ENCODE data around the gene OPCML.

OPCML gene

DNA sequence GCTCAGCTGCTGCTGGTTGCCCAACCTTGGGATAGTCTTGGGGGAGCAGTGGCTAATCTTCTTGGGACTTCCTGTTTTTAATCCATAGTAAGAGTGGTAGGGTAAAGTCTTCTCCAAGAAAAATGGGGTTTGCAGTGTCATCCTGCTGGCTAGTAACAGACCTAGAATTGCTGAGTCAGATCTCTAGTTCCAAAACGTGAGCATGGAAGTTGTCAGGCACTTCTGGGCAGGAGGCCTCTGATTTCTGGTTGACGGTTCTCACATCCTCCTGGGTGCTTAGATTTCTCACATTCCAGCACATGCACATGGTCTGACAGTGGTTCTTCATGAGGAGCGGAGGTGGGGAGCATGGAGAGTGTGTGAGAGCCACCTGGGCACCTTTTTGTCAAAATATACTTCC lies 410.0 kb downstream of the OPCML start:
- Histone ChIP-seq H3K27me3 (ENCODE audit: insufficient read depth, low read depth) (no peaks in the 10 kb centered on the region), H4K20me1 (ENCODE audit: insufficient read depth) (no peaks in the 10 kb centered on the region), H2AFZ (ENCODE audit: low read depth) (no peak overlapping the region), H3K27ac (no peak overlapping the region), H3K4me1 (ENCODE audit: low read depth, poor library complexity, severe bottlenecking) (no peaks in the 10 kb centered on the region), H3K36me3 (ENCODE audit: insufficient read depth) (no peaks in the 10 kb centered on the region), H3K4me3 (IDR thresholded peaks at IDR 0.05; ENCODE audit: insufficient read depth, low read depth, low read length) (no peak overlapping the region), H3K79me2 (ENCODE audit: insufficient read depth, low read depth) (no peaks in the 10 kb centered on the region), H3K9ac (no peak overlapping the region), H3K4me2 (no peak overlapping the region)
- TF ChIP-seq, protein P1, sequence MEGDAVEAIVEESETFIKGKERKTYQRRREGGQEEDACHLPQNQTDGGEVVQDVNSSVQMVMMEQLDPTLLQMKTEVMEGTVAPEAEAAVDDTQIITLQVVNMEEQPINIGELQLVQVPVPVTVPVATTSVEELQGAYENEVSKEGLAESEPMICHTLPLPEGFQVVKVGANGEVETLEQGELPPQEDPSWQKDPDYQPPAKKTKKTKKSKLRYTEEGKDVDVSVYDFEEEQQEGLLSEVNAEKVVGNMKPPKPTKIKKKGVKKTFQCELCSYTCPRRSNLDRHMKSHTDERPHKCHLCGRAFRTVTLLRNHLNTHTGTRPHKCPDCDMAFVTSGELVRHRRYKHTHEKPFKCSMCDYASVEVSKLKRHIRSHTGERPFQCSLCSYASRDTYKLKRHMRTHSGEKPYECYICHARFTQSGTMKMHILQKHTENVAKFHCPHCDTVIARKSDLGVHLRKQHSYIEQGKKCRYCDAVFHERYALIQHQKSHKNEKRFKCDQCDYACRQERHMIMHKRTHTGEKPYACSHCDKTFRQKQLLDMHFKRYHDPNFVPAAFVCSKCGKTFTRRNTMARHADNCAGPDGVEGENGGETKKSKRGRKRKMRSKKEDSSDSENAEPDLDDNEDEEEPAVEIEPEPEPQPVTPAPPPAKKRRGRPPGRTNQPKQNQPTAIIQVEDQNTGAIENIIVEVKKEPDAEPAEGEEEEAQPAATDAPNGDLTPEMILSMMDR (conservative IDR thresholded peaks at IDR 0.05; ENCODE audit: low read depth, low read length) = no peak

DNA sequence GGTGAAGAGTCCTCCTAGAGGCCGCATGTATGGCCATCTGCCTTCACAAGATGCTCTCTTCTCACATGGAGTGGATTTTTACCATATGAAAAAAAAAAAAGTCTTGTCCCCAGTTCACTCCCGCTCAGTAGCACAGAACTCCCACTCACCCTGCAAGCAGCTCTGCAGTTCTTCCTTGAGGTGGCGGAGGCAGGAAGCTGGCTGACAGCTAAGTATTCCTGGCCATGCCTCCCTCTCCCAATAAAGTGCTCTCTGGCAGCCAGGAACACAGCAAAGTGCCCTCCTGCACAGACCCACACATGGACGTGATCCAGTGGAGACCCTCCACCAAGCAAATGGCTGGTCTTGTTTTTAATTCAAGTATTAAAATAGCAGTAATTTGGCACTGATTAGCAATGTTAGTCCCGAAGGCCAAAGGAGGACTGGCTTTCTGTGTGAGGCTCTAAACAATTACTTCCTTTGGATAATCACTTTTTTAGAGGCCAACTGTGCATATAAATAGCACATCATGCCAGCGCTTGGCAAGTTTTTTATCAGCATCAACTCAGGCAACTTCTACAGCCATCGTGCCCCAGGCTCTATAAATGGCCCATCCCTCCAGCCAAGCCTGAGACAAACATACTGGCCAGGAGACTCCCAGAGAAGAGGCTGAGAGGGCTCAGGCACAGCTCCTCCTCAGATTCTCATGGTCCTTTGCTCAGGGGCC lies 413.6 kb downstream of the OPCML start:
- H3K4me2 ChIP-seq = no peak overlapping the region
- H2AFZ ChIP-seq (ENCODE audit: low read depth) = no peak overlapping the region

GRCh38 chr11:133115099-133115498 lies 417.2 kb downstream of the OPCML start:
- H2AFZ ChIP-seq (ENCODE audit: low read depth) = no peak overlapping the region
- H4K20me1 ChIP-seq (ENCODE audit: insufficient read depth) = no peaks in the 10 kb centered on the region
- TF ChIP-seq, protein P1 (conservative IDR thresholded peaks at IDR 0.05; ENCODE audit: low read depth, low read length) = no peak
- no peaks in the 10 kb centered on the region for H3K79me2 ChIP-seq (ENCODE audit: insufficient read depth, low read depth)
- H3K36me3 ChIP-seq (ENCODE audit: insufficient read depth) = no peaks in the 10 kb centered on the region
- H3K4me2 ChIP-seq = no peak overlapping the region
- no peaks in the 10 kb centered on the region for H3K27me3 ChIP-seq (ENCODE audit: insufficient read depth, low read depth)
- H3K4me3 ChIP-seq (IDR thresholded peaks at IDR 0.05; ENCODE audit: insufficient read depth, low read depth, low read length) = no peak overlapping the region
- no peaks in the 10 kb centered on the region for H3K4me1 ChIP-seq (ENCODE audit: low read depth, poor library complexity, severe bottlenecking)
- no peak overlapping the region for H3K9ac ChIP-seq
- H3K27ac ChIP-seq = no peak overlapping the region

More for the DNA sequence above, 413.6 kb downstream of the OPCML start:
- H3K4me1 ChIP-seq (ENCODE audit: low read depth, poor library complexity, severe bottlenecking) = no peaks in the 10 kb centered on the region
- no peak overlapping the region for H3K4me3 ChIP-seq (IDR thresholded peaks at IDR 0.05; ENCODE audit: insufficient read depth, low read depth, low read length)
- no peaks in the 10 kb centered on the region for H3K79me2 ChIP-seq (ENCODE audit: insufficient read depth, low read depth)
- no peaks in the 10 kb centered on the region for H4K20me1 ChIP-seq (ENCODE audit: insufficient read depth)
- TF ChIP-seq, protein P1 (conservative IDR thresholded peaks at IDR 0.05; ENCODE audit: low read depth, low read length) = no peak
- no peaks in the 10 kb centered on the region for H3K27me3 ChIP-seq (ENCODE audit: insufficient read depth, low read depth)
- H3K9ac ChIP-seq = no peak overlapping the region
- no peaks in the 10 kb centered on the region for H3K36me3 ChIP-seq (ENCODE audit: insufficient read depth)
- H3K27ac ChIP-seq = no peak overlapping the region

- Histone ChIP-seq H4K20me1 (ENCODE audit: insufficient read depth) (no peaks in the 10 kb centered on the region), H3K4me1 (ENCODE audit: low read depth, poor library complexity, severe bottlenecking) (no peaks in the 10 kb centered on the region), H3K4me3 (IDR thresholded peaks at IDR 0.05; ENCODE audit: insufficient read depth, low read depth, low read length) (no peak overlapping the region)
These were observed 424.5 kb downstream of the OPCML start for GRCh38 chr11:133107763-133108162.

More at GRCh38 chr11:133107763-133108162, 424.5 kb downstream of the OPCML start:
- H3K36me3 ChIP-seq (ENCODE audit: insufficient read depth) = no peaks in the 10 kb centered on the region
- no peak overlapping the region for H2AFZ ChIP-seq (ENCODE audit: low read depth)
- H3K27me3 ChIP-seq (ENCODE audit: insufficient read depth, low read depth) = no peaks in the 10 kb centered on the region
- TF ChIP-seq, protein P1 (conservative IDR thresholded peaks at IDR 0.05; ENCODE audit: low read depth, low read length) = no peak
- H3K9ac ChIP-seq = no peak overlapping the region
- H3K27ac ChIP-seq = no peak overlapping the region
- no peaks in the 10 kb centered on the region for H3K79me2 ChIP-seq (ENCODE audit: insufficient read depth, low read depth)
- H3K4me2 ChIP-seq = no peak overlapping the region

Data from KMS-11 (cell line).